Sigmoid colon (tissue), 3 donors: ENCODE measurements around the gene DXO.

Experiments used
- POLR2A ChIP-seq, 2 donors: fragments of 450-650 bp; IDR thresholded peaks; one replicate each; pipeline ENCODE4 v1.6.1; 2016; ENCODE audit warnings: antibody characterized with exemption in 2 of 2, mild to moderate bottlenecking in 2 of 2, moderate library complexity in 2 of 2
- TF ChIP-seq, protein P1 (sequence below), 4 experiments: fragments of 450-650 bp in 3 of 4; fragments of 200-600 bp in 1 of 4; IDR thresholded peaks; one replicate each; pipeline ENCODE4 v1.5.1; 2016 to 2019; ENCODE audit warnings: antibody characterized with exemption in 4 of 4, mild to moderate bottlenecking in 3 of 4, moderate library complexity in 2 of 4

GRCh38 chr6:31947070-31947675, 24.8 kb downstream of the DXO start:
- TF ChIP-seq, protein P1, sequence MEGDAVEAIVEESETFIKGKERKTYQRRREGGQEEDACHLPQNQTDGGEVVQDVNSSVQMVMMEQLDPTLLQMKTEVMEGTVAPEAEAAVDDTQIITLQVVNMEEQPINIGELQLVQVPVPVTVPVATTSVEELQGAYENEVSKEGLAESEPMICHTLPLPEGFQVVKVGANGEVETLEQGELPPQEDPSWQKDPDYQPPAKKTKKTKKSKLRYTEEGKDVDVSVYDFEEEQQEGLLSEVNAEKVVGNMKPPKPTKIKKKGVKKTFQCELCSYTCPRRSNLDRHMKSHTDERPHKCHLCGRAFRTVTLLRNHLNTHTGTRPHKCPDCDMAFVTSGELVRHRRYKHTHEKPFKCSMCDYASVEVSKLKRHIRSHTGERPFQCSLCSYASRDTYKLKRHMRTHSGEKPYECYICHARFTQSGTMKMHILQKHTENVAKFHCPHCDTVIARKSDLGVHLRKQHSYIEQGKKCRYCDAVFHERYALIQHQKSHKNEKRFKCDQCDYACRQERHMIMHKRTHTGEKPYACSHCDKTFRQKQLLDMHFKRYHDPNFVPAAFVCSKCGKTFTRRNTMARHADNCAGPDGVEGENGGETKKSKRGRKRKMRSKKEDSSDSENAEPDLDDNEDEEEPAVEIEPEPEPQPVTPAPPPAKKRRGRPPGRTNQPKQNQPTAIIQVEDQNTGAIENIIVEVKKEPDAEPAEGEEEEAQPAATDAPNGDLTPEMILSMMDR (IDR thresholded peaks at IDR 0.05): no peak
- no peak for TF ChIP-seq POLR2A (IDR thresholded peaks at IDR 0.05)
